Mesendoderm (in vitro differentiated cells): Measurements from ENCODE around the gene ABO.
"Not testable (repeated sequence)": the region's sequence is repeated elsewhere in the genome, so short reads cannot be mapped to it uniquely, and the experiment has no call there.

ENCODE experiments used
- DNase-seq: peaks from one replicate; pipeline ENCODE4 v3.0.0; 2013
- H2AK5ac ChIP-seq: 2 replicates; pipeline ENCODE4 v1.6.1; 2013; ENCODE audit warnings: low read length, inconsistent platforms
- H2BK120ac ChIP-seq: 2 replicates; pipeline ENCODE4 v1.6.1; 2013; ENCODE audit warnings: low read depth, mild to moderate bottlenecking, low read length, moderate library complexity, mixed read lengths
- H2BK15ac ChIP-seq: replicated peaks from 2 replicates; pipeline ENCODE4 v1.6.1; 2013; ENCODE audit warnings: low read depth, mild to moderate bottlenecking, moderate library complexity
- H2BK5ac ChIP-seq: 2 replicates; pipeline ENCODE4 v1.6.1; 2013; ENCODE audit warnings: low read length, inconsistent platforms
- H3K18ac ChIP-seq: 2 replicates; pipeline ENCODE4 v1.6.1; 2013; ENCODE audit warnings: mild to moderate bottlenecking, low read length, mixed read lengths
- H3K23ac ChIP-seq: one replicate; pipeline ENCODE4 v1.6.1; 2013; ENCODE audit warnings: low read length
- H3K27ac ChIP-seq: 2 replicates; pipeline ENCODE4 v1.5.1; 2013; ENCODE audit warnings: low read depth, mild to moderate bottlenecking, inconsistent platforms, low read length, moderate library complexity
- H3K27me3 ChIP-seq: 2 replicates; pipeline ENCODE4 v1.6.1; 2013; ENCODE audit warnings: low read length, control low read depth, mild to moderate bottlenecking, inconsistent platforms; ENCODE audit not compliant: insufficient read depth, poor library complexity
- H3K36me3 ChIP-seq: 2 replicates; pipeline ENCODE4 v1.6.1; 2013; ENCODE audit warnings: low read length, inconsistent platforms; ENCODE audit not compliant: control insufficient read depth, insufficient read depth
- H3K4ac ChIP-seq: one replicate; pipeline ENCODE4 v1.6.1; 2013; ENCODE audit warnings: low read depth, mild to moderate bottlenecking, low read length, moderate library complexity
- H3K4me1 ChIP-seq: 2 replicates; pipeline ENCODE4 v1.6.1; 2013; ENCODE audit warnings: low read depth, low read length, inconsistent platforms; ENCODE audit not compliant: control insufficient read depth
- H3K4me2 ChIP-seq: 2 replicates; pipeline ENCODE4 v1.6.1; 2013; ENCODE audit warnings: low read length
- H3K4me3 ChIP-seq: 2 replicates; pipeline ENCODE4 v1.5.1; 2013; ENCODE audit warnings: mild to moderate bottlenecking, low read length
- H3K56ac ChIP-seq: one replicate; pipeline ENCODE4 v1.6.1; 2013; ENCODE audit warnings: low read length
- H3K79me1 ChIP-seq: 2 replicates; pipeline ENCODE4 v1.6.1; 2013; ENCODE audit warnings: low read length, inconsistent platforms
- H3K79me2 ChIP-seq: 2 replicates; pipeline ENCODE4 v1.6.1; 2013; ENCODE audit warnings: mild to moderate bottlenecking, low read length; ENCODE audit not compliant: control insufficient read depth, insufficient read depth
- H3K9ac ChIP-seq: 2 replicates; pipeline ENCODE4 v1.6.1; 2013; ENCODE audit warnings: low read length, inconsistent platforms
- H4K5ac ChIP-seq: one replicate; pipeline ENCODE4 v1.6.1; 2013; ENCODE audit warnings: low read length
- H4K8ac ChIP-seq: one replicate; pipeline ENCODE4 v1.6.1; 2013; ENCODE audit warnings: low read depth, mild to moderate bottlenecking, control low read depth, low read length, moderate library complexity
- WGBS: extraction: QIAGEN DNeasy Blood & Tissue Kit; methylation state at CpG from one replicate; pipeline ENCODE4 v1.1.7; 2013; ENCODE audit warnings: low lambda C conversion rate, missing lambda C conversion rate; ENCODE audit not compliant: insufficient coverage; ENCODE audit errors: extremely low coverage; 5-methylcytosine and 5-hydroxymethylcytosine counted together

ABO gene

GRCh38 chr9:133214276-133214675 lies 60.7 kb downstream of the ABO start:
- not testable (repeated sequence) for DNase-seq, H3K18ac ChIP-seq, H4K8ac ChIP-seq, H2AK5ac ChIP-seq, H3K4me3 ChIP-seq, H2BK120ac ChIP-seq, H2BK15ac ChIP-seq, H3K36me3 ChIP-seq, H3K79me2 ChIP-seq, H3K4me2 ChIP-seq, H3K9ac ChIP-seq, H4K5ac ChIP-seq, H3K4me1 ChIP-seq, H3K27ac ChIP-seq, H2BK5ac ChIP-seq, H3K4ac ChIP-seq, H3K27me3 ChIP-seq, H3K23ac ChIP-seq, H3K79me1 ChIP-seq, H3K56ac ChIP-seq
- WGBS = no CpG with 5 or more reads among the region's 4 CpGs

GRCh38 chr9:133210609-133211008 lies 64.4 kb downstream of the ABO start:
- no peaks in the 10 kb centered on the region for H3K79me1 ChIP-seq
- H2BK15ac ChIP-seq = no peak overlapping the region
- WGBS = no CpG with 5 or more reads among the region's 7 CpGs
- H4K8ac ChIP-seq = no peak overlapping the region
- no peaks in the 10 kb centered on the region for H3K36me3 ChIP-seq
- H3K56ac ChIP-seq = no peak overlapping the region
- no peaks in the 10 kb centered on the region for H3K4me1 ChIP-seq
- H3K4ac ChIP-seq = no peak overlapping the region
- no peak overlapping the region for H4K5ac ChIP-seq
- no peak overlapping the region for H2AK5ac ChIP-seq
- H3K23ac ChIP-seq = no peak overlapping the region
- DNase-seq = no peak
- H3K9ac ChIP-seq = no peak overlapping the region
- H3K4me2 ChIP-seq = no peak overlapping the region
- H3K27me3 ChIP-seq = no peaks in the 10 kb centered on the region
- no peak overlapping the region for H3K27ac ChIP-seq
- no peak overlapping the region for H3K4me3 ChIP-seq
- no peaks in the 10 kb centered on the region for H3K79me2 ChIP-seq
- H2BK5ac ChIP-seq = no peak overlapping the region
- H2BK120ac ChIP-seq = no peak overlapping the region
- H3K18ac ChIP-seq = no peak overlapping the region

- Histone ChIP-seq H3K79me1 (no peaks in the 10 kb centered on the region), H2BK5ac (no peak overlapping the region), H3K27me3 (no peaks in the 10 kb centered on the region), H3K27ac (no peak overlapping the region), H3K4me2 (no peak overlapping the region), H3K36me3 (no peaks in the 10 kb centered on the region), H3K23ac (no peak overlapping the region), H4K8ac (no peak overlapping the region), H4K5ac (no peak overlapping the region), H3K4me3 (no peak overlapping the region), H3K4ac (no peak overlapping the region), H3K79me2 (no peaks in the 10 kb centered on the region), H3K9ac (no peak overlapping the region), H2AK5ac (no peak overlapping the region), H3K4me1 (no peaks in the 10 kb centered on the region), H2BK120ac (no peak overlapping the region), H3K56ac (no peak overlapping the region), H2BK15ac (no peak overlapping the region), H3K18ac (no peak overlapping the region)
- no CpG with 5 or more reads among the region's 7 CpGs for WGBS
- DNase-seq = no peak
These were observed 64.8 kb downstream of the ABO start for GRCh38 chr9:133210202-133210532.

- not testable (repeated sequence) for H3K56ac ChIP-seq, DNase-seq, H3K79me2 ChIP-seq, H3K4me3 ChIP-seq, H3K36me3 ChIP-seq, H3K27ac ChIP-seq, H3K4me2 ChIP-seq, H4K5ac ChIP-seq, H3K18ac ChIP-seq, H2BK5ac ChIP-seq, H3K23ac ChIP-seq, H3K4me1 ChIP-seq, H3K4ac ChIP-seq, H3K27me3 ChIP-seq, H4K8ac ChIP-seq, H2AK5ac ChIP-seq, H2BK120ac ChIP-seq, H3K79me1 ChIP-seq, H3K9ac ChIP-seq, H2BK15ac ChIP-seq
- whole genome bisulfite sequencing = no CpG with 5 or more reads among the region's 29 CpGs
These were observed 65.4 kb downstream of the ABO start for GRCh38 chr9:133209327-133210201.

GRCh38 chr9:133208880-133209300 lies 66.1 kb downstream of the ABO start, which contains the start of gene OBP2B:
TSS of gene OBP2B (minus strand) at chr9:133209250. CDS start at chr9:133209199, 51 bp downstream.
- not testable (repeated sequence) for H2AK5ac ChIP-seq, H3K9ac ChIP-seq, H3K79me2 ChIP-seq, H3K27ac ChIP-seq, H3K23ac ChIP-seq, H3K56ac ChIP-seq, H3K4me2 ChIP-seq, H2BK120ac ChIP-seq, H3K27me3 ChIP-seq, H3K4me1 ChIP-seq, H2BK15ac ChIP-seq, H3K36me3 ChIP-seq, H3K4me3 ChIP-seq, DNase-seq, H4K8ac ChIP-seq, H3K4ac ChIP-seq, H3K79me1 ChIP-seq, H4K5ac ChIP-seq, H2BK5ac ChIP-seq, H3K18ac ChIP-seq
- WGBS = no CpG with 5 or more reads among the region's 18 CpGs
